ENCODE data around the gene HECW1. TPM values are rescaled to one million over a fixed set of nuclear protein-coding genes. Genes with fewer than 3 reads are reported as not detected.

HECW1 gene
- total RNA-seq, 1 donor = 2.9 TPM

- H4K20me1 ChIP-seq (ENCODE audit: insufficient read depth, low read length) = no peaks in the 10 kb centered on the region
- H3K79me2 ChIP-seq (ENCODE audit: insufficient read depth, low read length) = no peaks in the 10 kb centered on the region
- peaks cover 5% of the 10 kb centered on the region for H3K4me1 ChIP-seq (ENCODE audit: insufficient read depth, low read length)
- TF ChIP-seq, protein P1, sequence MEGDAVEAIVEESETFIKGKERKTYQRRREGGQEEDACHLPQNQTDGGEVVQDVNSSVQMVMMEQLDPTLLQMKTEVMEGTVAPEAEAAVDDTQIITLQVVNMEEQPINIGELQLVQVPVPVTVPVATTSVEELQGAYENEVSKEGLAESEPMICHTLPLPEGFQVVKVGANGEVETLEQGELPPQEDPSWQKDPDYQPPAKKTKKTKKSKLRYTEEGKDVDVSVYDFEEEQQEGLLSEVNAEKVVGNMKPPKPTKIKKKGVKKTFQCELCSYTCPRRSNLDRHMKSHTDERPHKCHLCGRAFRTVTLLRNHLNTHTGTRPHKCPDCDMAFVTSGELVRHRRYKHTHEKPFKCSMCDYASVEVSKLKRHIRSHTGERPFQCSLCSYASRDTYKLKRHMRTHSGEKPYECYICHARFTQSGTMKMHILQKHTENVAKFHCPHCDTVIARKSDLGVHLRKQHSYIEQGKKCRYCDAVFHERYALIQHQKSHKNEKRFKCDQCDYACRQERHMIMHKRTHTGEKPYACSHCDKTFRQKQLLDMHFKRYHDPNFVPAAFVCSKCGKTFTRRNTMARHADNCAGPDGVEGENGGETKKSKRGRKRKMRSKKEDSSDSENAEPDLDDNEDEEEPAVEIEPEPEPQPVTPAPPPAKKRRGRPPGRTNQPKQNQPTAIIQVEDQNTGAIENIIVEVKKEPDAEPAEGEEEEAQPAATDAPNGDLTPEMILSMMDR (IDR thresholded peaks at IDR 0.05; ENCODE audit: extremely low read depth, low read depth, low read length) = no peak
- H3K27ac ChIP-seq (ENCODE audit: low read depth, low read length) = no peak overlapping the region
- H3K4me3 ChIP-seq (ENCODE audit: insufficient read depth, low read length) = no peak overlapping the region
- no peak overlapping the region for H2AFZ ChIP-seq (ENCODE audit: low read length)
- DNase-seq (ENCODE audit: insufficient read length, low spot score, missing footprints) = no peak
- H3K9me3 ChIP-seq (ENCODE audit: low read depth, low read length) = no peaks in the 10 kb centered on the region
- H3K27me3 ChIP-seq (ENCODE audit: insufficient read depth, low read length) = peaks cover 42% of the 10 kb centered on the region
- no peak overlapping the region for H3K4me2 ChIP-seq (ENCODE audit: insufficient read depth, low read length)
- no peaks in the 10 kb centered on the region for H3K36me3 ChIP-seq (ENCODE audit: insufficient read depth, low read length)
Observed at GRCh38 chr7:43123457-43123856, 11.0 kb downstream of the HECW1 start.

DNA sequence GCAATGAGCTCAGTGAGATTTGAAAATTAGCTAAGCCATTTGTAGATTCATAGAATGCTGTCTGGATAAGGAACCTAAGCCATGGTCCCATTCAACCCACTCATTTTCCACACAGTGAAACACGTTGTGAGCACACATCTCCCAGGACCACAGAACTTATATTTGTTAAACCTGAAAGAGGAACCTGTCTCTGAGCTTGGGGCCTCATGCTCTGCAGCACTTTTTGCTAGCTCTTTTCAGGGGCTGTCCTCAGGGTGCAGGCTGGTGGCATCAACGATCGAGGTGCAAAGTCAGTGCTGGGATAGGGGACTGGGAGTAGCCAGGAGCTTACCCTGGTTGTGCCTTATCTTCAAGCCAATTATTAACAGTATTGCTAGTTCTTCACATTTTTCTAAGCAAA is 11.9 kb downstream of the HECW1 start:
- Histone ChIP-seq H4K20me1 (ENCODE audit: insufficient read depth, low read length) (no peaks in the 10 kb centered on the region), H3K36me3 (ENCODE audit: insufficient read depth, low read length) (no peaks in the 10 kb centered on the region), H3K4me1 (ENCODE audit: insufficient read depth, low read length) (no peaks in the 10 kb centered on the region), H3K27me3 (ENCODE audit: insufficient read depth, low read length) (peaks cover 38% of the 10 kb centered on the region), H3K4me2 (ENCODE audit: insufficient read depth, low read length) (no peak overlapping the region), H2AFZ (ENCODE audit: low read length) (no peak overlapping the region), H3K27ac (ENCODE audit: low read depth, low read length) (no peak overlapping the region), H3K4me3 (ENCODE audit: insufficient read depth, low read length) (no peak overlapping the region), H3K9me3 (ENCODE audit: low read depth, low read length) (no peaks in the 10 kb centered on the region), H3K79me2 (ENCODE audit: insufficient read depth, low read length) (no peaks in the 10 kb centered on the region)
- TF ChIP-seq, protein P1 (IDR thresholded peaks at IDR 0.05; ENCODE audit: extremely low read depth, low read depth, low read length) = no peak
- no peak for DNase-seq (ENCODE audit: insufficient read length, low spot score, missing footprints)

DNA sequence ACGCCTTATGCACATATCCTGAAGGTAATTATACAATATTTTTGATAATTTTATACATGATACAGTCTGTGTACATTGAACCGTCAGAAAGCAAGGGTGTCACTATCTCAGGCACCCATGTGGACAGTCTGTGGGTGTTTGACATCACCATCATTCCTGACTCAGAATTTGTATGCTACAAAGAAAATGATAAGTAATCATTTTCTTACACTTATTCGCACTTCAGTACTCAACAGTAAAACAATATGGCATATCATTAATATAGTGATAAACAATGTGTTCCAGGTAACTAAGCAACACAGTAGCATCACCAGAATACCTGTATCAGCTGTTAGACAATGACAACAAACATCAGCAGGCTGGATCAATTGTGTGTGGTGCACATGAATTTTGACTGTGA is 17.9 kb downstream of the HECW1 start:
- no peaks in the 10 kb centered on the region for H3K4me1 ChIP-seq (ENCODE audit: insufficient read depth, low read length)
- H4K20me1 ChIP-seq (ENCODE audit: insufficient read depth, low read length) = no peaks in the 10 kb centered on the region
- DNase-seq (ENCODE audit: insufficient read length, low spot score, missing footprints) = no peak
- no peaks in the 10 kb centered on the region for H3K36me3 ChIP-seq (ENCODE audit: insufficient read depth, low read length)
- no peaks in the 10 kb centered on the region for H3K27me3 ChIP-seq (ENCODE audit: insufficient read depth, low read length)
- H2AFZ ChIP-seq (ENCODE audit: low read length) = no peak overlapping the region
- no peaks in the 10 kb centered on the region for H3K79me2 ChIP-seq (ENCODE audit: insufficient read depth, low read length)
- H3K9me3 ChIP-seq (ENCODE audit: low read depth, low read length) = no peaks in the 10 kb centered on the region
- H3K4me2 ChIP-seq (ENCODE audit: insufficient read depth, low read length) = no peak overlapping the region
- TF ChIP-seq, protein P1 (IDR thresholded peaks at IDR 0.05; ENCODE audit: extremely low read depth, low read depth, low read length) = no peak
- no peak overlapping the region for H3K27ac ChIP-seq (ENCODE audit: low read depth, low read length)
- no peak overlapping the region for H3K4me3 ChIP-seq (ENCODE audit: insufficient read depth, low read length)

GRCh38 chr7:43135129-43135528 is 22.7 kb downstream of the HECW1 start:
- TF ChIP-seq, protein P1 (IDR thresholded peaks at IDR 0.05; ENCODE audit: extremely low read depth, low read depth, low read length) = no peak
- no peak overlapping the region for H3K4me3 ChIP-seq (ENCODE audit: insufficient read depth, low read length)
- H4K20me1 ChIP-seq (ENCODE audit: insufficient read depth, low read length) = no peaks in the 10 kb centered on the region
- no peak overlapping the region for H2AFZ ChIP-seq (ENCODE audit: low read length)
- no peaks in the 10 kb centered on the region for H3K4me1 ChIP-seq (ENCODE audit: insufficient read depth, low read length)
- no peak for DNase-seq (ENCODE audit: insufficient read length, low spot score, missing footprints)
- H3K27ac ChIP-seq (ENCODE audit: low read depth, low read length) = no peak overlapping the region
- no peaks in the 10 kb centered on the region for H3K27me3 ChIP-seq (ENCODE audit: insufficient read depth, low read length)
- H3K9me3 ChIP-seq (ENCODE audit: low read depth, low read length) = no peaks in the 10 kb centered on the region
- H3K79me2 ChIP-seq (ENCODE audit: insufficient read depth, low read length) = no peaks in the 10 kb centered on the region
- no peaks in the 10 kb centered on the region for H3K36me3 ChIP-seq (ENCODE audit: insufficient read depth, low read length)
- H3K4me2 ChIP-seq (ENCODE audit: insufficient read depth, low read length) = no peak overlapping the region
